GM21447 (cell line): ENCODE results near the gene SIRT7.

ENCODE experiments used
- ATAC-seq: cut with Tn5 transposase; IDR thresholded peaks from one replicate; pipeline ENCODE4 v1.9.1; 2021; ENCODE audit not compliant: unreplicated experiment

SIRT7 gene

DNA sequence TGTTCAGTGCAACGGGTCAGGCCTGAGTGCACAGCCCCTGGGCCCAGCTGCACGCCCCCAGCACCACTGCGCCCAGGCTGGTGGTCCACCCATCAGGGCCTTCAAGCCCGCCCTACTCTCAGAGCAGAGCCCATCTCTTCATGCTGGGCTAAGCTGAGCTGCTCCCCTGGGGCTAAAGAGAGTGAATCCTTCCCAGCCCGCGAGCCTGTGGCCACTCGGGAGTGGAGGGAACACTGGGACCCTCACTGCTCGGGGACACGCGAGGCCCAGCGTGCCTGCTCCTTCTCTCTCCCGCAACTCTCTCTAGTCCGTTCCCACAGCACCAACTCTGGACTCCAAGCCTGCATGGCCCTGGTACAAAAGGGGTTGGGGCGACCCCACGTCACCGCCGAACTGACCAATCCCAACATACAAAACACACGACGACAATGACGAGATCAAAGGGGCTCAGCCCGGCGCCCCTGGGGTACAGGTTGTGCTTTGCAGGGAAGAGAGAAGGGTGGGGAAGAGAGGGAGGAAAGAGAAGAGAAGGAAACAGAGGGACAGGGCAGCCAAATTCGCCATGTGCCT is 4.1 kb upstream of the SIRT7 start:
- ATAC-seq = no peak

GRCh38 chr17:81921537-81921862 is 3.5 kb upstream of the SIRT7 start:
- no peak for ATAC-seq

- ATAC-seq = no peak
Measured at GRCh38 chr17:81920612-81921536, 2.9 kb upstream of the SIRT7 start.

GRCh38 chr17:81918832-81919545 is 1.0 kb upstream of the SIRT7 start:
- no peak for ATAC-seq

GRCh38 chr17:81918333-81918669 is 325 bp upstream of the SIRT7 start:
- ATAC-seq = peak; percentile 15

GRCh38 chr17:81916234-81917001 is 1.6 kb downstream of the SIRT7 start:
- ATAC-seq = no peak

GRCh38 chr17:81915331-81915730 is 2.6 kb downstream of the SIRT7 start:
- no peak for ATAC-seq

DNA sequence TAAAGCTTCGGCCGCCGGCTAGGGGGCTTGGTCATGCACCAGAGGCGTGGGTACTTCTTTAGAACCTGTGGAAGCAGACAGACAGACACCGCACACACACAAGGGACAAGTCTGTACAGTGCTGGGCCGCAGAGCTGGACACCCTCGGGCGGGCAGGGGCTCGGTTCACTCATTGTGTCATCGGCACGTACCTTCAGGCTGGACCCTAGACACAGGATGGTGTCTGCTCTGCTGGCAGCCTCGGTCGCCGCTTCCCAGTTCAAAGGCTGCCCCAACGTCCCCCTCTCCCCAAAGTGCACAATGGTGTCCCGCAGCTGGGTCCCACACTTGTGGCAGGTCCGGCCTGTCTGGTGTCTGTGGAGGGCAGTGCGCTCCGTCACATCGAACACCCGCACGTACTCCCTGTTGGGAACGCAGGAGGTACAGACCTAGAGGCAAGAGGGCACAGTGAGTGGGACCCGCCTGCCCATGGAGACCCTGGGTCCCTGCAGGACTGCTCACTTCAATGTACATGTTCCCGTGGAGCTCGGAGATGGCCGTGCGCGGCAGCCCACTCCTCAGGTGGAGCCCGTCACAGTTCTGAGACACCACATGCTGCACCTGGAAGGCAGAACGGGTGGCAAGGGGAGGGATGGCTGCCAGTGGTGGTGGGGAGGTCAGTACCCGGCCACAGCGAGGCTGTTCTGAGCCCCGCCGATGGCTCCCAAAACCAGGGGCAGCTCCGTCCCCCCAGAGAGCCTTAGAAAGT is 3.7 kb downstream of the SIRT7 start:
- ATAC-seq = no peak

GRCh38 chr17:81913394-81914102 is 4.4 kb downstream of the SIRT7 start:
- no peak for ATAC-seq

DNA sequence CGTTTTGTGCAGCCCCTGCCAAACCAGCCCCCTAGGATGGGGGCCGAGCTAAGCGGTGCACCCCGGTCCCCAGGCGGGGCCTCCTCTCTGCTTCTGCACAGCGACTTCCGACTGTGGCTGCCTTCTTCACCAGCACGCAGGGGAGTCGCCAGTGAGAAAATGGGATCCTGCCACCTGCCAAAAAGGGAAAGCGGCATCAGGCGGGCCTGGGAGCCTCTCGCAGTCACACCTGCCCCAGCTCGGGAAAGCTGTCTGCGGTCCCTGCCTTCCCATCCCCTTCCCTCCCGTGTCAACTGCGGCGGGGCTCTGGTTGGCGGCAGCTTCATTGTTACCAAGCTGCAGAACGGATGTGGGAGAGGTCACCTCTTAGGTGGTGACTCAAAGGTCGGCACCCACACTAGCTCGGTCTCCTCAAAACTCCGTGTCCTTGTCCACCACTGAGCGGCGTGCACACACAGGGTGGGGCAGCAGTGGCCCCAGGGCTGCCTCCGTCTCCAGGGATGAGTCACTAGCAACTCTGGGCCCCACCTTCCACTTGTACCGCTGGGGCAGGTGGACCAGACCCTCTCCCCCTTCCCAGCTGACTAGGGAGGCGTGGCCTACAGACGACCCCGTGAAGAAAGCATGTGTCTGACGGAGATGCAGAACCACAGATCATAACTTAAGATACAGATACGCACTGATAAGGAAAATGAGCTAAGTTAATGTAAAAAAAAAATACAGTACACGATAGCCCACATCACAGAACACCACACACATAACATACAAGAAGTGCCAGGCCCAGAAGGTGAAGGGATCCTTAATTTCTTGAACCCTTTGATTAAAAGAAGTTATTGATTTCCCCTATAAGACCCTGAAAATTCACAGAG is 5.3 kb downstream of the SIRT7 start:
- no peak for ATAC-seq

- ATAC-seq = no peak
Measured at GRCh38 chr17:81911969-81912368, 6.0 kb downstream of the SIRT7 start.

- peak; percentile 67 for ATAC-seq
Measured at GRCh38 chr17:81911277-81911961, 6.6 kb downstream of the SIRT7 start, which contains the start of gene PCYT2. Gene PCYT2 (minus strand): TSS chr17:81911399. CDS start chr17:81911355, 44 bp downstream.

GRCh38 chr17:81910840-81911276 is 7.1 kb downstream of the SIRT7 start:
- peak; percentile 29 for ATAC-seq

DNA sequence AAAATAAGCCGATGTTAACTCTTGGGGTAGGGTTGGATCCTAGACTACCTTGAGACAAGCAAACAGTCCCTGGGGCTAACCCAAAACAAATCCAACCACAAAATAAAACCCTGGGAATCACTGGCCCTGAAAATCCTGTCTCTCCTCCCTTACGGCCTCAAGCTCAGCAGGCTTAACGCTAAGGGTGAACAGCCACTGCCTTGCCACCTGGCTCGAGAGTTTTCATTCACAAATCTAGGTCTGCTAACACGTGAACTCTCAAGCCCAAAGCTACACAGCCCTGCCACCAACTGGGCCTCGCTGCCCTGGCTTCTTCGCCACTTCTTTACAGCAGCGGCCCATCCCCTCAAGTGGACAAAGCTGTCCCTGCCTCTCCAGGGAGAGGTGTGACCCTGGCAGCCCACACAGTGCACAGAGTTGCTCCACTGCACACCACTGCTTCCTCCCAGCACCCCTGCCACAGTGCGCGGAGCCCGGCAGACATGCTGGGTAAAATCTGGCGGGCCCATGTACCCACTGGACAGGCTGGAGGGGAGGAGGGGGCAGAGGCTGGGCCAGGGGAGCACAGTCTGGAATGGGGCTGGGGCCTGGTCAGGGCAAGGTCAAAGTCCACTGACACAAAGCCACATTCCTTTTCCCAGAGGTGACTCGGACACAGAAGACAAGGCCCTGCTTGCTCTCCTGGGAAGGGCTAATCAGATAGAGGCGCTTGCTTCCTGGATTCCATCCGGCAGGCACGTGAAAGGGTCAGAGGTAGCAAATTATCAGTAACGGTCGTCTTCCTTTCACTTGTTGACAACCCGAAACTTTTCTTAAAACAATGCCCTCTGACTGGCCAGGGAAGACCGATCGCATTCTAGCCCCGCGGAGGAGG is 7.8 kb downstream of the SIRT7 start:
- ATAC-seq = no peak

GRCh38 chr17:81909231-81909630 is 8.7 kb downstream of the SIRT7 start:
- ATAC-seq = no peak

DNA sequence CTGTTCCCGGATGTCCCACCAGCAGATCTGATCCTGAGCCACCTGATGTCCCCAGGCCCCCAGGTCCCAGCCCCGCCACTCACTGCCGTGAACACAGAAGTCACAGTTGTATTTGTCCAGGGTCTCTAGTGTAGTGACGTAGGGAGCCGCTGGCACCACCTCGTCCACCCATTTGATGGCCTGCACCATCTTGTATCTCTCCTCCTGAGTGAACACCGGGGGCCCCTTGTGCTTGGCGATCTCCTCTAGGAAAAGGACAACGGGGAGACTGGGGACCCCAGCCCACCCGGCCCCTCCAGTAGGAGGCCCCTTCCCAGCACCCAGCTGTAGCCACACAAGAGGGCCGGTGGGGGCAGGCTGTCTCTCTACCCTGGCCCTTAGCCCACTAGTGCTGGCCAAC is 9.2 kb downstream of the SIRT7 start:
- ATAC-seq = no peak
